NCI-H1417 (cell line): ENCODE data around the gene AQP2.
"Not testable (repeated sequence)": the region's sequence is repeated elsewhere in the genome, so short reads cannot be mapped to it uniquely, and the experiment has no call there.

Experiments
- DNase-seq, 3 experiments: peaks; one replicate each; lab custom pipeline; 2025; lab: John Stamatoyannopoulos, UW

AQP2 gene

DNA sequence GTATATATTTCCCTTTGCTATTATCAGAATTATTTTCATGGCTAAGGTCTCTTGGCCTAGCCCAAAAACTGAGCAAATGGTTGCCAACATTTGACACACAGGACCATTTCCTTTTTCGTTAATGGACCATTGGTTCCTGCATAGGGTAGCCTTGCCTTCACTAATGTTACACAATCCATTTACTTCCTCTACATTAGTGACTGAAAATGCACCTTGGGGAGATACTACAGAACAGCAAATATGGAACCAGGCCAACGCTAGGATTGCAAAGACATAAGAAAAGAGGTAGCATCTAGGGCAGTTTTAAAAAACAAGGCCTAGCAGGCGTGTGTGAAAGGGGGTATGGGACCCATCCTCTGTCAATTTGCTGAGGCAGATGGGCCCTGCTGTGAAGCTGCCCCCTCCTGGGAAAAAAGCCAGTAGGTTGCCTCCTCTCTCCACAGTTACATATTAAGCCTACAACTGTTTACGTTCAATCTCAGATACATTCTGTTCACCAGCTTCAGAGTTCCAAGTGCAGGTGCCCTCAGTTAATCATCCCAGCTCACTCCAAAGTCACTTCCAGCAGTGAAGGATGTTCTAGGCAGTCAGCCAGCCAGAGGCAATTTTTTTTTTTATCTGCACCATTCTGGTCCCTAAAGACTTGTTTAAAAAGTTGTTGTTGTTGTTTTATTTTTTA, 37.2 kb downstream of the AQP2 start:
- no peak for DNase-seq

DNA sequence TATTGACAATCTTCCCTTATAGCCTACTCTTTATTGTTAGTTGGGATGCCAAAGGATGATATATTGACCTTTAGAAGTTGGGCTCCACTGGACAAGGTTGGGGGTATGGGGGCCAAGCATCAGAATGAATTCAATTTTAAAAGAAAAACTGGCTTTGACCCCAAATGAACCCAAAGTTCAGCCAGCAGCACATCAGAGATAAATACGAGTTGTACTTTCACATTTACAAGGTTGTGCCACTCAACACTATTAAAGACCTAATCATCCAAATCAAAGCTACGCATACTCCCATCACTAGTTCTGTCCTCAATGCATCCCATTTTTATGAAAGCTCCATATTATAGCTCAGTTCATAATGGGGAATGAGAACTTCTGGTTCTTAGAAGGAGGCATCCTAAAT, 38.9 kb downstream of the AQP2 start:
- not testable (repeated sequence) for DNase-seq

GRCh38 chr12:49990273-49990672, 39.7 kb downstream of the AQP2 start:
- no peak for DNase-seq

DNA sequence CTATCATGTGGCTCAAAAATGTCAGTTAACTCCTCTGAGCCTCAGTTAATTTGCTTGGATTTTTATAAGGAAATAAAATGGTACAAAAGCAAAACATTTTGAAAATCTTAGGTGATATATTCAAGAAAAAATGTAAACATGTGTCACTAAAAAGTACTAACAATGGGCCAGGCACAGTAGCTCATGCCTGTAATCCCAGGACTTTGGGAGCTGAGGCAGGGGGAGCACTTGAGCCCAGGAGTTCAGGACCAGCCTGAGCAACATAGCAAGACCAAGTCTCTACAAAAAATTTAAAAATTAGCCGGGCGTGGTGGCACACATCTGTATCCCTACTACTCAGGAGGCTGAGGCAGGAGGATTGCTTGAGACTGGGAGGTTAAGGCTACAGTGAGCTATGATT, 47.9 kb downstream of the AQP2 start:
- DNase-seq: no peak

- DNase-seq: no peak
These were observed 53.1 kb downstream of the AQP2 start for GRCh38 chr12:50003595-50003994.

GRCh38 chr12:50004696-50005095, 54.2 kb downstream of the AQP2 start:
- DNase-seq: no peak

DNA sequence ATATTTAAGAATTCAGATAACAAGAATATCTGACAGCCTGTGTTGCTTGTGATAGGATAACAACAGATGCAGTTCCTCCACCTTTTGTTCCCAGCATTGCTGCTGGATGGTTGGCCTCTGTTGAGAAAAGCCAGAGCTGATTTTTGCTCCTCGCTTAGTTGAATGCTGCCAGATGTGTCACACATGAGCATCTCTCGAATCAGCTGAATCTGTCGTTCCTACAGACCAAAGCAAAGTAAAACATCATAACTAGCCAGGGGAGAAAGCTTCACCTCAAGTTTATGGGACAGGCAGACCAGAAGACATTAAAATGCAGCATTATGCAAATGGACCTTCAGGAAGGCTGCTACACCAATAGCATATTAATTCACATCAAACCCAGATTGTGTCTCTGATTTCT, 54.6 kb downstream of the AQP2 start:
- DNase-seq: no peak

DNA sequence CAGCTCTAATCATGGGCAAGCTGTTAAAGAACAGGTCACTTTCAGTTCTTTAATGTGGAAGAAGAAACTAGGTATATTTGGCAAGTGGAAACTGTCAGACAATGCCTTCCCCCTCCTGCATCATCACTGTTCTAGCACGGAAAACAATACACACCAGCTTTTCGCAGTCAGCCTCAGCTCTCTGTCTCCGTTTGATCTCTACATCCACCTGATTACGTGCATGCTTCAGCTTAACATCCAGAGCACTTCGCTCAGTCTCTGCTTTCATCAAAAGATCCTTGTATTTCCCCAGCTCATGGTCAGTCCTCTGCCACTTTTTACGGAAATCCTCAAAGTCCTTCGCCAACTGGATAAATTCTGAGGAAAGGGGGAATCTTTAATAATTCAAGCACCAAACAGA, 55.7 kb downstream of the AQP2 start:
- no peak for DNase-seq

GRCh38 chr12:50006754-50007442, 56.4 kb downstream of the AQP2 start:
- peak in 1 of 3 experiments; percentile 48 for DNase-seq
